CD4-positive, alpha-beta T cell treated with Interleukin-15 for 4 hours (primary cell): ENCODE measurements around the gene AP5B1.
"Not testable (repeated sequence)": the region's sequence is repeated elsewhere in the genome, so short reads cannot be mapped to it uniquely, and the experiment has no call there.

Experiments used
- DNase-seq: peaks from one replicate; pipeline ENCODE4 v3.0.0-alpha.2; 2020; ENCODE audit warnings: low spot score

The AP5B1 gene

DNA sequence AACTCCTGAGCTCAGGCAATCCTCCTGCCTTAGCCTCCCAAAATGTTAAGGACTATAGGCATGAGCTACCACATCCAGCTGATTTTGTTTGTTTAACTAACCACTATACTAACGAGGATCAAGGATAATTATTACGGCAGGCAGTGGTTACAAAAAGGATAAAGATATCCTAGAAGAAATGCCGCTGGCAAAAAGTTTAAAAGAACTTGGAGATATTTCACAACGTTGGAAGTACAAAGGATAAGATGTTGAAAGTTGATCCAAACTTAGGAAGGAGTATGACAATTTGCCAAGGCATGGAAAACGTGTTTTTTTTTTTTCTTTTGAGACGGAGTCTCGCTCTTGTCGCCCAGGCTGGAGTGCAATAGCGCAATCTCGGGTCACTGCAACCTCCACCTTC is 13.4 kb downstream of the AP5B1 start:
- DNase-seq: no peak

DNA sequence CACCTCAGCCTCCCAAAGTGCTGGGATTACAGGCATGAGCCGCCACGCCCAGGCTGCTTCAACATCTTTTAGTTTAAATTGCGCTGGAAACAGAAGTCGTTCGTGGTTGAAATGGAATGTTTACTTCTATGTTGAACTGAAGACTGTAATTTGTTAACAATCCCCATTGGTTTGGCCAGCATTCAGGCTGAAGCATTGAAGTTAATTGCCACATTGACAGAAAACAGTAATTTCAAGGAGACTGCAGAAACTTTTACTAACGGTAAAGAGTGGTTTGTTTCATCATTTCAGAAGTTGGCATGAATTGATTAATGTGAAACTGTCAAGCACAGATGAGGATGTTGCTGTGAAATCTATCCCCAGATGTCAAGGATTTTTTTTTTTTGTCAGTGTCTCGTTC is 14.2 kb downstream of the AP5B1 start:
- DNase-seq: no peak

DNA sequence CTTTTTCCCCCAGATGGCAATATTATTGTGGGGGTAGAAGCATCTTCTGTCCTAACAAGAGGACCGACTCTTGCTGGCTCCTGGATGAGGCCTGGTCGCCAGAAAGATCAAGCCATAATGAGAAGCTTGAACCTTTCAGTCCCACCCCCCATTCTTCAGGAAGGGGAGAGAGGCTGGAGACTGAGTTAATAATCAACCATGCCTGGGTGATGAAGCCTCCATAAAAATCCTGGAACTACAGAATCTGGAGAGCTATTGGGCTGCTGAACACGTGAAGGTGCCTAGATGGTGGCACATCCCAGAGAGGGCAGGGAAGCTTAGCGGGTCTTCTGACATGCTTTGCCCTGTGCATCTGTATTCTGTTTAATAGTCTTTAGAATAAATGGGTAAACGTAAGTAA is 16.3 kb downstream of the AP5B1 start:
- no peak for DNase-seq

DNA sequence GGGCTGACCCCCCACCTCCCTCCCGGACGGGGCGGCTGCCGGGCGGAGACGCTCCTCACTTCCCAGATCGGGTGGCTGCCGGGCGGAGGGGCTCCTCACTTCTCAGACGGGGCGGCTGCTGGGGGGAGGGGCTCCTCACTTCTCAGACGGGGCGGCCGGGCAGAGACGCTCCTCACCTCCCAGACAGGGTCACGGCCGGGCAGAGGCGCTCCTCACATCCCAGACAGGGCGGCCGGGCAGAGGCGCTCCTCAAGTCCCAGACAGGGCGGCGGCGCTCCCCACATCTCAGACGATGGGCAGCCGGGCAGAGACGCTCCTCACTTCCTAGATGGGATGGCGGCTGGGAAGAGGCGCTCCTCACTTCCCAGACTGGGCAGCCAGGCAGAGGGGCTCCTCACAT is 18.0 kb downstream of the AP5B1 start:
- DNase-seq: not testable (repeated sequence)

DNA sequence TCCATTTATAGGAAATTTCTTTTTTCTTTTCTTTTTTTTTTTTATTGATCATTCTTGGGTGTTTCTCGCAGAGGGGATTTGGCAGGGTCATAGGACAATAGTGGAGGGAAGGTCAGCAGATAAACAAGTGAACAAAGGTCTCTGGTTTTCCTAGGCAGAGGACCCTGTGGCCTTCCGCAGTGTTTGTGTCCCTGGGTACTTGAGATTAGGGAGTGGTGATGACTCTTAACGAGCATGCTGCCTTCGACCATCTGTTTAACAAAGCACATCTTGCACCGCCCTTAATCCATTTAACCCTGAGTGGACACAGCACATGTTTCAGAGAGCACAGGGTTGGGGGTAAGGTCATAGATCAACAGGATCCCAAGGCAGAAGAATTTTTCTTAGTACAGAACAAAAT is 18.6 kb downstream of the AP5B1 start:
- DNase-seq: not testable (repeated sequence)

DNA sequence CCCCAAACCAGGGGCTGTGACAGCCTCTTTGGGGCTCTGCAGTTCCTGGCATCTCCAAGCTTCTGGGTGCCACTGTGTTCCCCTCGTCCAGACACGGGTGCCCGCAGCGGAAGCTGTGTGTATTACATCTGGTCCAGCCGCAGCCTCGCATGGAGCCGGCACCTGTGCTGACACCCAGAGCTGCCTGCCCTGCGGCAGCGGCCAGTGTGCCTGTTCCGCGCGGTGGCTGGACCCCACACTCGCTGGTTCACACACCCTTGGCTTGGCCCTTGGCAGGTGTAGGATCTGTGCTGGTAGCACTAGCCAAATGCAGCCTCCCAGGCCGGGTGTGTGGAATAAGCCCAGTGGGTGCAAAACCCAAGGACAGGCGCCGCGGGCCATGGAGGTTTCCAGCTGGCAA is 35.7 kb downstream of the AP5B1 start:
- DNase-seq: no peak

DNA sequence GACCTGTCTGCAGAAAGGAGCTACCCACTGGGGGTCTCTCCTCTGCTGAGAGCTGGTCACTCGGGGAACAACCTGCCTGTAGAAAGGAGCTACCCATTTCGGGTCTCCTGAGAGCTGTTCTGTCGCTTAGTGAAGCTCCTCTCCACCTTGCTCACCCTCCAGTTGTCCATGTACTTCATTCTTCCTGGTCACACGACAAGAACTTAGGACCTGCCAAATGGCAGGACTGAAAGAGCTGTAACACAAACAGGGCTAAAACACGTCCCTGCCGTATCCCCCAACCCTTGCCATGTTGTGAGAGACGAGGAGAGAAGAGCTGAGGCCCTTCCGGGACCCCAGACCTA is 36.1 kb downstream of the AP5B1 start:
- DNase-seq: no peak

DNA sequence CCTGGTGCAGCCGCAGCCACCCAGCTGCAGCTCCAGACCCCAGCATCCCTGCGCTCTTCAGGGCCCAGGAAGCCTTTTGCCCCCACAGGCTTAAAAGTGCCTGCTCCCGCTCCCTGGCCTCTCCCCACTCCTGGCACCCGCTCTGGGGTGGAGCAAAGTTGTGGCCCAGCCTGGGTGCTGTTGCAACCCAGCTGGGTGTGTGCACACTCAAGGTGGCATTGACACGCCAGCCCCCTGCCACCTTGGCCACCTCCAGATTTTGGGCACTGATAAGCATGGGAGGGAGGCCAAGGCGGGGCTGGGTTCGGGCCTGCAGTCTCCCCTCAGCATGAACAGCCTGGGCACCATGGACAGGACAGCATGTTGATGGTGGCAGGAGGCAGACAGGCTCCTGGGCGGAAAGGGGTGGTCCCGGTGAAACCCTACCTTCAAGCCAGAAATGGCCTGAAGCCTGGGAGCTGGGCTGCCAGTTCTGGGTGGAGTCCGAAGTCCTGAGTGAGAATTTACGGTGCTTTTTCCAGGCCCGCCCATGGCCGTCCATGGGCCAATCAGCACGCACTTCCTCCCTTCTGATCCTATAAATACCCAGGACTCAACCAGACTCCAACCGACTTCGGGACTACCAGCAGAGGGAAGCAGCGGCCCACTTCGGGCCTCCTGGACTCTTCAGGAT is 36.6 kb downstream of the AP5B1 start:
- DNase-seq: no peak

DNA sequence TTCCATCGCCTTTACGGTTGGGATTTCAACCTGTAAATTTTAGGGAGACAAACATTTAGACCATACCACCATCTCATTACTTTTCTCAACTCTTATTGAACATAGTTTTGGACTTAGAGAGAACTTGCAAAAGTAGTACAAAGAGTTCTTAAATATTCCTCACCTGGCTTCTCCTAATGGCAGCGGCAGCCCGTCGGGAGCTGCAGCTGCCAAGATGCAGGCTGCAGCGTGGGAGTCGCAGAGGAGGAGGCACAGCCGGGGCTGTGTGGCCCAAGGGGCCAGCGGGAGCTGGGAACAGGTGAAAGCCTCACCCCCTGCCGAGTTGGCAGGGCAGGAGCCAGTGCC is 37.1 kb downstream of the AP5B1 start:
- no peak for DNase-seq

DNA sequence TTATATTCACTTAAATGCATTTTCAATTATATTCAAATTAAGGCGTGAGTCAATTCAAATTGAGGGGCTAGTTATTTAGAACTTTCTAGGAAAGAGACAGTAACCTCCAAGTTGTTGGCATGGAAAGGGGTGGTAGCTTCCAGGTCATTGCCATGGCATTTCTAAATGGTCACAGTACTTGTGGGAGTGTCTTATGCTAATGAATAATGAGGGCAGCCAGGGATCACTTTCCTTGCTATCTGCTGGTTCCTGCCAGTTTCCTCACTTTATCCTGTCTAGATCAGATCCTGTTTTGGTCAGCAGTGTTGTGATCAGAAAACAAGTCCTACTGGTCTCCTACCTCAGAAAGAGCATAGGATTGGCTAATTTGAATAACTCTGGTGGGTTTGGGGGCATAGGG is 38.4 kb downstream of the AP5B1 start:
- DNase-seq: no peak

DNA sequence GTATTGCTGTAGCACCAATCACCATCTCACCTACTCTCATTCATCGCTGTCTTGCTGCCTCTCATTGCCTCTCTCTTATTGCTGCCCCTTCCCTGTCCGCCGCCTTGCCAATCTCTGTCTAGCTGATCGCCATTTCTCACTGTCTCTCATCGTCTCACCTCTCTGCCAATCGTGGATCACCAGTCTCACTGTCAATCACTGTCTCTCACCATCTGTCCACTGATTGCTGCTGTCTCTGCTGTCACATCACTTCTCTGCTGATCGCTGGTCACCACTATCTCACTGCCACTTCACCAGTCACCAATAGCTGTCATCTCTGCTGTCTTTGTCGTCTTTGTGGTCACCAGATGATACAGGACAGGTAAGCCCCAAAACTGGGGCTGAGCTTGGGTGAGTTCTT is 39.6 kb downstream of the AP5B1 start:
- DNase-seq: no peak

DNA sequence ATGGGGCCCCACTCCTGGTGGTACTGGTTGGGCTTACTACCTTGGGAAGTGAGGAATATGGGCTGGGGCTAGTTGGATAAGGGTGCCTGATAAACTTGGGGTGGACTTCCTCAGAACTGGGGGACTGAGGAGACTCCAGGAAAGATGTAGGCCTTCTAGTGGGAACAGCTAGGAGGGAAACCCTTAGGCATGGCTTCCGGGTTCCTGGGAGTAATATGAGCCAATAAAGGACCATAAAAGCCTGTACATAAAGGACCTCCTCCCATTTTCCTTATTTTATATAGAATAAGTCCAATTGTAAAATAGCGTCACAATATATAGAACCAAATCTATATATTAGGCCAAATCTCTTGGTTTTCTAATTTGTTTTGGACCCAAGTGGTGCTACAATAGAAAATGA is 41.8 kb downstream of the AP5B1 start:
- DNase-seq: no peak

DNA sequence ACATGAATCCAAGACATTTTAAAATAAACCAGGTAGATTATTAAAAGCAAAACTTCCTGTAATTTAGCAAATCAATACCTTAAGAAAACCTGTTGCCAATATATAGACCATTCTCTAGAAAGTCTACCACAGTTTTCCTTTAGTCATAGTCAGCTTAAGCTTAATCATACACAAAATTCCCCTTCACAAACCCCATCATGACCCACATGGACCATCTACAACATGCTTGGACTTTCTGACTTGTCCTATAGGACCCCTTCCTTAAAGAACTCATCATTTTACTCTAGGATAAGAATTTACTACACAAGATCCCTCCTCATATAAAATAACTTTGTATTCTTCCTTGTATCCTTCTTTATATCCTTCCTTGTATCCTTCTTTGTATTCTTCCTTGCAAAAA is 44.0 kb downstream of the AP5B1 start:
- no peak for DNase-seq

DNA sequence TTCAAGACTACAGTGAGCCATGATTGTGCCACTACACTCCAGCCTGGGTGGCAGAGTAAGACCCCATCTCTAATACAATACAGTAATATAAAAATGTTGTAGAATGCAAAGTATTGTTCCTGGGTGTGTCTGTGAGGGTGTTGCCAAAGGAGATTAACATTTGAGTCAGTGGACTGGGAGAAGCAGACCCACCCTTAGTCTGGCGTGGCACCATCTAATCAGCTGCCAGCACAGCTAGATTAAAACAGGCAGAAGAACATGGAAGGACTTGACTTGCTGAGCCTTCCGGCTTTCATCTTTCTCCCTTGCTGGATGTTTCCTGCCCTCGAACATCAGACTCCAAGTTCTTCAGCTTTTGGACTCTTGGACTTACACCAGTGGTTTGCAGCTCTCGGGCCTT is 45.7 kb downstream of the AP5B1 start:
- DNase-seq: not testable (repeated sequence)

DNA sequence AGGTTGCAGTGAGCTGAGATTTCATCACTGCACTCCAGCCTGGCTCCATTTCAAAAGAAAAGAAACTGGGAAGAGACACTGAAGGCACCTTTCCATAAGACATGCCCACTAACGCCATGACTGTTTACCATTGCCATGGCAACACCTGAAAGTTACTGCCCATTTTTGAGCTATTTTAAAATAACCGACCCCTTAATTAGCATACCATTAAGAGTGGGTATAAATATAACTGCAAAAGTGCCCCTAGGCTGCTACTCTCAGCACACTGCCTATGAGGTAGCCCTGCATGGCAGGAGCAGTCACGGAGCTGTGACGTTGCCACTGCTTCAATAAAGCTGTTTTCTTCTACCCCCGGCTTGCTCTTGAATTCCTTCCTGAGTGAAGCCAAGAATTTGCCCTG is 50.3 kb downstream of the AP5B1 start:
- DNase-seq: no peak

DNA sequence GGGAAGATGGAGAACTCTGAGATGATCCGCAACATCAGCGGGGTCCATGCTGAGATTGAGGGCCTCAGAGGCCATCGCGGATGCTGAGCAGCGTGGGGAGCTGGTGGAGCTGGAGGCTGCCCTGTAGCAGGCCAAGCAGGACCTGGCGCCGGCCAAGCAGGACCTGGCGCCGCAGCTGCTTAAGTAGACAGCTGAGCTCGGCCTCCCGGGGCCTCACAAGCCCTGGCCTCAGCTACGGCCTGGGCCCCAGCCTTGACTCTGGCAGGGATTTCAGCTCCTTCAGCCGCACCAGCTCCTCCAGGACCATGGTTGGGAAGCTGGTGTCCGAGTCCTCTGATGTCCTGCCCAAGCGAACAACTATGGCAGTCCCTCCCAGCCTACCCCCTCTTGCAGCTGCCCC is 52.9 kb downstream of the AP5B1 start:
- no peak for DNase-seq

DNA sequence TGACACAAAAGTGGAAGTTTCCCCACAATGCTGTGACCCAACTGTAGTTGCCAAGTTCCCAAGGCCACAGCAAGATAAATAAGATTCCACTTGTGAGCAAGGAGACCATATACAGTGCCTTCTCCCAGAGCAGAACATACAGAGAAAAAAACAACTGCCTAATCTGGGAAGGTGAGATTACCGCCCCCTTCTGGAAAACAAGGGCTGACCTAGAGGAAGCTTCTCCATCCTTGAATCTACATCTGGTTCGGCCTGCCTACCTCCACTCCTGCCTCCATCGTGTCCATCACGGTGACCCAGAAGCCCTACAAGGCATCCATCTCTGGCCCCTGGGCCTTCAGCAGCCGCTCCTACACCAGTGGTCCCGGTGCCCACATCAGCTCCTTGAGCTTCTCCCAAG is 54.1 kb downstream of the AP5B1 start:
- DNase-seq: no peak
